Neural progenitor cell (in vitro differentiated cells): ENCODE results near the gene RNF220. TPM values are rescaled to one million over a fixed set of nuclear protein-coding genes. Genes with fewer than 3 reads are reported as not detected.

Source experiments
- DNase-seq: peaks from one replicate; pipeline ENCODE4 v3.0.0-alpha.2; 2016; ENCODE audit warnings: low spot score
- H2AFZ ChIP-seq: fragments of 200-600 bp; sonication (generic); replicated peaks from 2 replicates; pipeline ENCODE4 v1.6.1; 2016; ENCODE audit warnings: antibody characterized with exemption
- H3F3A ChIP-seq: fragments of 200-600 bp; sonication (generic); 2 replicates; pipeline ENCODE4 v1.6.1; 2016; ENCODE audit warnings: antibody characterized with exemption, low read depth
- H3K27ac ChIP-seq: fragments of 200-600 bp; sonication (generic); 2 replicates; pipeline ENCODE4 v1.5.1; 2016; ENCODE audit warnings: mild to moderate bottlenecking
- H3K27me3 ChIP-seq: fragments of 200-600 bp; sonication (generic); 2 replicates; pipeline ENCODE4 v1.6.1; 2016; ENCODE audit warnings: mild to moderate bottlenecking, moderate library complexity
- H3K36me3 ChIP-seq: fragments of 200-600 bp; sonication (generic); 2 replicates; pipeline ENCODE4 v1.5.1; 2016
- H3K4me1 ChIP-seq: fragments of 200-600 bp; sonication (generic); 2 replicates; pipeline ENCODE4 v1.6.1; 2016; ENCODE audit warnings: mixed run types
- H3K4me2 ChIP-seq: fragments of 200-600 bp; sonication (generic); 2 replicates; pipeline ENCODE4 v1.6.1; 2016
- H3K4me3 ChIP-seq: fragments of 200-600 bp; sonication (generic); 2 replicates; pipeline ENCODE4 v1.5.1; 2016
- H3K79me2 ChIP-seq: fragments of 200-600 bp; sonication (generic); 2 replicates; pipeline ENCODE4 v1.6.1; 2016; ENCODE audit warnings: low read depth
- H3K9ac ChIP-seq: fragments of 200-600 bp; sonication (generic); 2 replicates; pipeline ENCODE4 v1.6.1; 2016
- H3K9me3 ChIP-seq: fragments of 200-600 bp; sonication (generic); 2 replicates; pipeline ENCODE4 v1.5.1; 2016; ENCODE audit warnings: low read depth
- H4K20me1 ChIP-seq: fragments of 200-600 bp; sonication (generic); 2 replicates; pipeline ENCODE4 v1.6.1; 2016; ENCODE audit warnings: low read depth
- H3K27ac Mint-ChIP-seq: 3 replicates; pipeline ENCODE4 v1.8.0; 2021; ENCODE audit warnings: mixed read lengths
- H3K27me3 Mint-ChIP-seq: 2 replicates; pipeline ENCODE4 v1.8.0; 2022; ENCODE audit warnings: low read depth, mild to moderate bottlenecking, inconsistent platforms, moderate library complexity, mixed read lengths; ENCODE audit not compliant: insufficient read depth
- H3K36me3 Mint-ChIP-seq: 3 replicates; pipeline ENCODE4 v1.8.0; 2021; ENCODE audit warnings: mixed read lengths
- H3K4me1 Mint-ChIP-seq: 3 replicates; pipeline ENCODE4 v1.8.0; 2021; ENCODE audit warnings: mixed read lengths
- H3K4me3 Mint-ChIP-seq: 3 replicates; pipeline ENCODE4 v1.8.0; 2021; ENCODE audit warnings: mild to moderate bottlenecking, moderate library complexity, mixed read lengths
- H3K9me3 Mint-ChIP-seq: 3 replicates; pipeline ENCODE4 v1.8.0; 2020; ENCODE audit warnings: mixed read lengths
- CTCF ChIP-seq: fragments of 200-600 bp; sonication (generic); IDR thresholded peaks from 2 replicates; pipeline ENCODE4 v1.5.1; 2017; ENCODE audit warnings: antibody characterized with exemption, mild to moderate bottlenecking
- EZH2 ChIP-seq: fragments of 200-600 bp; sonication (generic); IDR thresholded peaks from 2 replicates; pipeline ENCODE4 v1.6.1; 2017; ENCODE audit warnings: antibody characterized with exemption, mild to moderate bottlenecking, moderate library complexity
- EZH2phosphoT487 ChIP-seq: fragments of 200-600 bp; sonication (generic); IDR thresholded peaks from 2 replicates; pipeline ENCODE4 v1.6.1; 2017; ENCODE audit warnings: antibody characterized with exemption
- total RNA-seq: library from RNA; depleted of rRNA; stranded (reverse); fragments of >200 nt; gene quantifications from 2 replicates; pipeline ENCODE4 v1.2.3, GENCODE V29; 2015; ENCODE audit warnings: low replicate concordance

The RNF220 gene
- total RNA-seq, 1 donor from 2014 or later: 93.8 TPM

GRCh38 chr1:44546403-44547053 lies 141.5 kb downstream of the RNF220 start:
- Mint-ChIP-seq H3K4me3 (no peak overlapping the region), H3K27ac (no peak overlapping the region), H3K36me3 (peaks cover 4% of the 10 kb centered on the region), H3K4me1 (peaks cover 30% of the 10 kb centered on the region), H3K9me3 (peaks cover 11% of the 10 kb centered on the region), H3K27me3 (peaks cover 71% of the 10 kb centered on the region)
- no peak for DNase-seq
- H3K79me2 ChIP-seq: no peaks in the 10 kb centered on the region
- no peaks in the 10 kb centered on the region for H3K9me3 ChIP-seq
- peaks cover 27% of the 10 kb centered on the region for H3K4me1 ChIP-seq
- H4K20me1 ChIP-seq: peaks cover 55% of the 10 kb centered on the region
- TF ChIP-seq EZH2phosphoT487: no peak
- peak; percentile 21 for TF ChIP-seq CTCF
- no peak overlapping the region for H3K4me3 ChIP-seq
- H3F3A ChIP-seq: peaks cover 25% of the 10 kb centered on the region
- H3K27me3 ChIP-seq: peaks cover 97% of the 10 kb centered on the region
- no peak overlapping the region for H3K27ac ChIP-seq
- H3K4me2 ChIP-seq: no peak overlapping the region
- H2AFZ ChIP-seq: no peak overlapping the region
- no peak overlapping the region for H3K9ac ChIP-seq
- H3K36me3 ChIP-seq: no peaks in the 10 kb centered on the region

GRCh38 chr1:44547361-44547760 lies 142.3 kb downstream of the RNF220 start:
- no peak overlapping the region for H3K4me2 ChIP-seq
- Mint-ChIP-seq H3K9me3 (peaks cover 13% of the 10 kb centered on the region), H3K4me1 (peaks cover 23% of the 10 kb centered on the region), H3K36me3 (peaks cover 4% of the 10 kb centered on the region), H3K27me3 (peaks cover 72% of the 10 kb centered on the region), H3K4me3 (no peak overlapping the region), H3K27ac (no peak overlapping the region)
- TF ChIP-seq EZH2phosphoT487 (no peak), CTCF (no peak), EZH2 (no peak)
- peaks cover 19% of the 10 kb centered on the region for H3F3A ChIP-seq
- peaks cover 23% of the 10 kb centered on the region for H3K4me1 ChIP-seq
- H3K9me3 ChIP-seq: no peaks in the 10 kb centered on the region
- no peaks in the 10 kb centered on the region for H3K36me3 ChIP-seq
- H3K27ac ChIP-seq: no peak overlapping the region
- H3K4me3 ChIP-seq: no peak overlapping the region
- DNase-seq: no peak
- peaks cover 47% of the 10 kb centered on the region for H4K20me1 ChIP-seq
- H2AFZ ChIP-seq: no peak overlapping the region
- H3K9ac ChIP-seq: no peak overlapping the region
- no peaks in the 10 kb centered on the region for H3K79me2 ChIP-seq
- peaks cover 97% of the 10 kb centered on the region for H3K27me3 ChIP-seq

GRCh38 chr1:44547837-44548236 lies 142.8 kb downstream of the RNF220 start:
- H2AFZ ChIP-seq: no peak overlapping the region
- no peak for TF ChIP-seq EZH2phosphoT487
- TF ChIP-seq CTCF: no peak
- TF ChIP-seq EZH2: no peak
- no peak overlapping the region for H3K9ac ChIP-seq
- Mint-ChIP-seq H3K4me1 (peaks cover 21% of the 10 kb centered on the region), H3K27ac (no peak overlapping the region), H3K36me3 (peaks cover 5% of the 10 kb centered on the region), H3K9me3 (peaks cover 13% of the 10 kb centered on the region), H3K27me3 (peaks cover 76% of the 10 kb centered on the region), H3K4me3 (peak overlapping the region; percentile 9)
- H3K4me2 ChIP-seq: no peak overlapping the region
- H3K9me3 ChIP-seq: no peaks in the 10 kb centered on the region
- no peak overlapping the region for H3K27ac ChIP-seq
- H3K27me3 ChIP-seq: peaks cover 94% of the 10 kb centered on the region
- H4K20me1 ChIP-seq: peaks cover 42% of the 10 kb centered on the region
- H3K4me1 ChIP-seq: peaks cover 18% of the 10 kb centered on the region
- H3K79me2 ChIP-seq: no peaks in the 10 kb centered on the region
- DNase-seq: no peak
- H3K4me3 ChIP-seq: no peak overlapping the region
- peaks cover 15% of the 10 kb centered on the region for H3F3A ChIP-seq
- H3K36me3 ChIP-seq: no peaks in the 10 kb centered on the region
